G401 (cell line): ENCODE data around the gene MAPK1IP1L. TPM values are rescaled to one million over a fixed set of nuclear protein-coding genes. Genes with fewer than 3 reads are reported as not detected.
A peak's percentile ranks its signal among the peaks of the same experiment; 100 is the strongest.

Source experiments
- DNase-seq: peaks from one replicate; pipeline ENCODE4 v3.0.0-alpha.2; 2015; ENCODE audit warnings: low spot score
- in situ Hi-C: cut with HindIII; loops from 2 replicates; pipeline ENCODE4 v1.10.0; 2016; ENCODE audit warnings: low sequenced_read_pairs, mixed read lengths
- total RNA-seq: library from RNA; depleted of rRNA; stranded (reverse); fragments of >200 nt; shearing (Covaris generic); gene quantifications from 2 replicates; pipeline ENCODE4 v1.2.3, GENCODE V29; 2014

Gene MAPK1IP1L
- total RNA-seq, 1 experiment from 2014 or later = 33.1 TPM

- DNase-seq = no peak
- in situ Hi-C loops = no loop called here
Measured at GRCh38 chr14:55085060-55085660, 33.7 kb downstream of the MAPK1IP1L start.

- in situ Hi-C loops = no loop called here
- no peak for DNase-seq
Measured at GRCh38 chr14:55086938-55087337, 35.5 kb downstream of the MAPK1IP1L start.

GRCh38 chr14:55088356-55088755 is 36.9 kb downstream of the MAPK1IP1L start:
- in situ Hi-C loops = no loop called here
- no peak for DNase-seq

- in situ Hi-C loops = no loop called here
- DNase-seq = no peak
Measured at GRCh38 chr14:55092341-55092740, 40.9 kb downstream of the MAPK1IP1L start.

- in situ Hi-C loops = no loop called here
- no peak for DNase-seq
Measured at GRCh38 chr14:55094292-55095157, 43.1 kb downstream of the MAPK1IP1L start.

GRCh38 chr14:55097881-55098560 is 46.6 kb downstream of the MAPK1IP1L start:
- in situ Hi-C loops = no loop called here
- no peak for DNase-seq

GRCh38 chr14:55098561-55098898 is 47.1 kb downstream of the MAPK1IP1L start:
- no peak for DNase-seq
- in situ Hi-C loops = no loop called here

- no peak for DNase-seq
- in situ Hi-C loops = no loop called here
Measured at GRCh38 chr14:55099756-55100155, 48.3 kb downstream of the MAPK1IP1L start.

GRCh38 chr14:55101698-55102097 is 50.3 kb downstream of the MAPK1IP1L start:
- in situ Hi-C loops = no loop called here
- DNase-seq = no peak

- in situ Hi-C loops = no loop called here
Measured at GRCh38 chr14:55102141-55102621, 50.7 kb downstream of the MAPK1IP1L start.

GRCh38 chr14:55103005-55103640 is 51.7 kb downstream of the MAPK1IP1L start:
- in situ Hi-C loops = no loop called here
- peak; percentile 39 for DNase-seq

More at GRCh38 chr14:55102141-55102621, 50.7 kb downstream of the MAPK1IP1L start:
- peak; percentile 92 for DNase-seq

GRCh38 chr14:55103971-55104954 is 52.8 kb downstream of the MAPK1IP1L start:
- DNase-seq = no peak
- in situ Hi-C loops = no loop called here

GRCh38 chr14:55105991-55106390 is 54.5 kb downstream of the MAPK1IP1L start:
- in situ Hi-C loops = no loop called here
- DNase-seq = no peak

- in situ Hi-C loops = no loop called here
- DNase-seq = peak; percentile 76
Measured at GRCh38 chr14:55107766-55108554, 56.5 kb downstream of the MAPK1IP1L start.

GRCh38 chr14:55109836-55110235 is 58.4 kb downstream of the MAPK1IP1L start:
- in situ Hi-C loops = no loop called here
- DNase-seq = no peak

- in situ Hi-C loops = no loop called here
- no peak for DNase-seq
Measured at GRCh38 chr14:55111122-55111708, 59.8 kb downstream of the MAPK1IP1L start.

- in situ Hi-C loops = no loop called here
Measured at GRCh38 chr14:55114720-55115119, 63.3 kb downstream of the MAPK1IP1L start.

More at GRCh38 chr14:55114720-55115119, 63.3 kb downstream of the MAPK1IP1L start:
- DNase-seq = no peak
